Suppressor macrophage treated with lipopolysaccharide for 4 hours (primary cell): Measurements from ENCODE around the gene RNF26.

Experiments
- DNase-seq: peaks from one replicate; pipeline ENCODE4 v3.0.0-alpha.2; 2020

Gene RNF26

DNA sequence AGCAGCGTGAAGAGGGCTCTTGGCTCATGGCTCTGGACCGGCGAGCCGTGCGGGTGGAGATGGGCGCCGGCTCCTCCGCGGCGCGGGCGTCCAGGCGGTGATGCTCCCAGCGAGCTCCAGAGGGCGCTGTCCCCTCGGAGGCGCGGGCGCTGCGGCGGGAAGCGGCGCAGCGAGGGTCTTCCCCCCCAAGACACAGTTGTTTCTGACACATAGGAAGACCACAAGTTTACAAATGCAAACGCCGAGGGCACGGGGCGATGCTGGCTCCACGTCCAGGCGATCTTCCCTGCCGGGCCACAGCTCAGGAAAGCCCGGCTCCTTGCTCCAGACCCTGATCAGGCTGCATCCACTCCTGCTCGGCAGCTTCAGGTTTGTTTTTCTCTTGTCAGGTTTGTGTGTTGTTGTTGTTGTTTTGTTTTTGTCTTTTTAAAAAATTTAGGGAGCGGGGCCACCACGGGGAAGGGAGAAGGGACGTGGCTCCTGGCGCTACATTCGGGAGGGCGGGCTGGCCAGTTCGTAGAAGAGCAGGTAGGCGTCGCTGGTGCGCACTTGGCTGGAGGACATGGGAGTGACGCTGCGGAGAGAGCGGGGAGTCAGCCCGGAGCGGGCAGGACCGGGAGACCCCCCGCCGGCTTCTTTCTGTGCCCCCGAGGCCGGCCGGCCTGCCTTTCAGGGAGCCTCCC is 22.2 kb downstream of the RNF26 start:
- peak; percentile 78 for DNase-seq

GRCh38 chr11:119357074-119357473 is 22.7 kb downstream of the RNF26 start:
- no peak for DNase-seq

DNA sequence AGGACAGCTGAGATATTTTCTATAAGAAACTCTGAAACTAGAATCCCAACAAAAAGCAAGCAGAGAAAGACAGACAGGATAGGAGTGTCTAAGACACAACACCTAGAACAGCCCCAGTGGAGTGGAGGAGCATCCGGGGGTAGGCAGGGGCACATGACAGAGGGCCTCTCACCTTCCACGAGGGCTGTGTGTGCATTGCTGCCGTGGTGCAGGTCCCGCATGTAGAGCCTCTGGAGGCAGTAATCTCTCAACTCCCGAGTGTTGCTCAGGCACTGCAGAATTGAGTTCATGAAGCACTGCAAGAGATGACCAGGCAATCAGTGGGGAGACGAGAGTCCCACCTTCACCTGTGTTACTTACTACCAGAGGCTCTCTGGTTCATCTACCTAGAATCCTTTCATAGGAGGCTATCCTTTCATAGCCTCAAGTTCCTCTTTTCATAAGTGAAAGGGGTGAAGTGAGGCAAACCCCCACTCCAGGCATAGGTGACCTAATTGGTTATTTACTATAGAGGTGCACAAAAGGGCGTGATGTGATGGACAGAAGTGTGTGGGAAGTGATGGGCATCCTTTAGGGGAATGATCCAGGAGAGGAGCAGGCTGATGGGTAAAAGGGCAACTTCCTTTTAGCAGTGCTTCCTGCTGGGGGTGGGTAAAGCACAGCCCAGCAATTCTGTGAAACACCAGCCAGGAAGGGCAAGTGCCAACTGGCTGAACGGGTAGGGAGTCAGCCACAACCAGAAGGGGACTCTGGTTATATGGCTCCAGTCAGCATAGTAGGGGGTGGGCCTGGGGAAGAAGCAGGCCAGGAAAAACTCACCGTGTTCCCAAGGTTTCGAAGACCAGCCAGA is 25.3 kb downstream of the RNF26 start:
- DNase-seq: peak; percentile 61

DNA sequence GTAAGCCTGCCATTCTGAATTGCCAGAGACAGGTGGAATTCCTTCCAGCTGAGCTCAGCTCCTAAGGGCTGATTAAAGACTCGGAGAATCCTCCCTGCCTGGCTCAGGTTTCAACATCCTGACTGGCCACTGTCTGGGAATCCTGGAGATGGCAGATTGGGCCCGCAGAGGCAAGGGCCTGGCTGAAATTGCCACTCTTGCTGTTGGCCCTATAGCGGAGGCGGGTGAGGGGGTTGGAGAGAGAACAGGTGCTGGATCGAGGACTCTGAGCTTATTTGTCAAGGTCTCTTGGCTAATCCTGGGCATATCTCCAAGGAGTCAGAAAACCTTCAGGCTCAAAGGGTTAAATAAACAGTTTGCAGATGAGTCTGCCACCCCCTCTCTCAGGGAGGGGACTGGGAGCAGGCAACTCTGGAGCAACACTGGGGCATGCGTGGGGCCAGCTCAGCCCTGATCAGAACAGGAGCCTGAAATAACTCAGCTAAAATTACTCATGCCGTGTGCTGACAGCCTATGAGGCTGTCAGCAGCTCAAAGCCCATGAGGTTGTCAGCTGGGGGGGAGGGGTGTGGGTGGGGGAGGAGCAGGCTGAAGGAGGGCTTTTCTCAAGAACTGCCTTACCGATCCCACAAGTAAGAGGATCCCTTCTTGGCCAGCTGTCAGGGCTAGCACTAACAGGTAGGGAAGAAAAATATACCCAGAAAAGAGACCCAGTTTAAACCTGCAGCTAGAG is 26.9 kb downstream of the RNF26 start:
- DNase-seq: peak; percentile 88

- peak; percentile 66 for DNase-seq
These were observed 27.8 kb downstream of the RNF26 start for GRCh38 chr11:119361941-119362725.

GRCh38 chr11:119362741-119363080 is 28.4 kb downstream of the RNF26 start:
- DNase-seq: no peak

DNA sequence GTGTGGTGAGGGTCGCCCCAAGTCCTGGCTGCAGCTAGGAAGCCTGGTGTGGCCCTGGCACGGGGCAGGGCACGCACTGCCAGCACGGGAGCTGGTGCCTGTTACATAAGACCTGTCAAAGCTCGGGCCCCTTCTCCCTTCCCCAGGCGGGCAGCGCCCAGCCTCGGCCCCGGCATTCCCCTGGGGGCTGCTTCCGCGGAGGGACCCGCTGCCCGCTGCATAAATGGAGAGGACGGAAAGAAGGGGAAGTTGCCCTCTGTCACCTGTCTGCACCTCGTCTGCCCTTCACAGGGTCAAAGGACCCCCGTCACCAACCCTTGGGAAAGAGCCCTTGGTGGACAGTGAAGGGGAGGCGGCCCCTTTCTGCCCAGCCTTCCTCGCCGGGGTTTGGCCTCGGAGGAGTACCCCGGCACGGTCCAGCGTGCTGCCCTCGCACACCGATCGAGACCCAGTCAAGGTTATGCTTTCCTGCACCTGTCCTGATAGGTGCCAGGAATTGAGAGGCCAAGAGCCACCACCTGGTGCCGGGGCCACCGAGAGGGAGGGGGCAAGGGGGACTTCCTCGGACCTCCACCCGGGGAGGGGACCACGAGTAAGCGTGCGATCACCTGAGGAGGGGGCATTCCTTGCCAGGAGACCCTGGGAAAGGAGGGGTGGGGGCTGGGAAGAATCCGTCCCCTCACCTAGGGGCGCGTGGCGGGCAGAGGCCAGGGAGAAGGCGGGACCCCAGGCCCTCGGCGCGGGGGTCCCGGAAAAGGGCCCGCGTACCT is 28.9 kb downstream of the RNF26 start:
- DNase-seq: no peak

GRCh38 chr11:119363851-119364590 is 29.7 kb downstream of the RNF26 start:
- DNase-seq: peak; percentile 84

- DNase-seq: peak; percentile 60
These were observed 30.8 kb downstream of the RNF26 start for GRCh38 chr11:119365071-119365591.

GRCh38 chr11:119366690-119367620 is 32.6 kb downstream of the RNF26 start:
- peak; percentile 29 for DNase-seq

DNA sequence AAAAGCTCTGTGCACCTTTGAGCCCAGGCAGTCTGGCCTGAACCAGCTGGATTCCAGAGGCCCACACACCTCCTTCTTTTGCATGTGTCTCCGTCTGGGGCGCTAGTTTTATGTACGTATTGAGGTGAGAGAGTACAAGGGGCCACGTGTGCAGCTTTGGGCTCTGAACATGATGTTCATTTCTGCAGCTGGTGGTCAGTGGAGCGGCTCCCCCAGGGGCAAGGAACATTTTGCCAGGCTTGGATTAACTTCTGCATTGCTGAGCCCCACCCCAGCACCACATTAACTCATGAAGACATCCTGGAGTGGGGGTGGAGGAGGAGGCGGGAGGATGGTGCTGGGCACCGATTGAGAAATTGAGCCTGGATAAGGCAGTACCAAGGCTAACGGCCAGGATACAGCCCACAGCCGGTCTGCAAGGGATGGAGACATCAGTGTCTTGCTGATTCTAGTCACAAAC is 33.4 kb downstream of the RNF26 start:
- DNase-seq: peak; percentile 39

DNA sequence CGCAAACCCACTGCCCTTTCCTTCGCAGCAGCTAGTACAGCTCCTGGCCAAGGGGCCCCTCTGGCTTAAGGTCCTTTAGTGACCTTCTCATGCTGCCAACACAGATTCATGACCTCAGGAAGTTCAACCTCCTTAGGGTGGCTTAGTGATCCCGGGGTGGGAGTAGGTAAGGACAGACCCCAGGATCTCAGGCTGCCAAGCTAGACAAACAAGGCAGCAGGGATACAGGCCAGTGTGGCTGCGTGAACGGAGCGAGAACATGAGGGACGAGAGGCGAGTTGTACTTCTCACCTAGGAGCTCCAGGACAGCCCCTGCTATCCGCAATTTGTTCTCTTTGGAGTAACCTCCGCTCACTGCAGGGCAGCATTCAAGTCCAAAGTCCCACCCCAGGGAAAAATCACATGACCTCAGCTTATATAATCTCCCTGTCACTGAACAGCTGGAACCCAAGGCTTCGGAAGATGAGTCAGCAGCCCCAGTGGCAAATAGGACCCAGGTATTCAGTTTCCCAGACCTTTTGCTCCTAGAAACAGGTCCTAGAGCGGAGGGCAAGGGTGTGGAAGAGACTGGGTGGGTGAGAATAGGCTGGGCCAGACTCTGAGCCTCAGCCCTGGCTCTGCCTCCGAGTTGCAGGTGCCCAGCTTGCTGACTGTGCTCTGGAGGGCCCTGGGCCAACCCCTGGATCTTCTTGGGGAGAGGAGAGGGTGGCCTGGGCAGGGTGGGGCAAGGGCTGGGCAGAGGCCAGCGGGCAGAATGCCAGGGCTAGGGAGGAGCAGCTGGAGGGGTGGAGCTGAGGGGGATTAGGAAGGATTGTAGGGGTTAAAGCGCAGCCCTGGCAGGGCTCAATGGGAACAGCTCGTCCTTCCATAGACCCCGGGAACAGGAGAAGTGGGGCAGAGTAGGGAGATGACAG is 34.1 kb downstream of the RNF26 start:
- no peak for DNase-seq

GRCh38 chr11:119369132-119369925 is 35.0 kb downstream of the RNF26 start:
- no peak for DNase-seq

DNA sequence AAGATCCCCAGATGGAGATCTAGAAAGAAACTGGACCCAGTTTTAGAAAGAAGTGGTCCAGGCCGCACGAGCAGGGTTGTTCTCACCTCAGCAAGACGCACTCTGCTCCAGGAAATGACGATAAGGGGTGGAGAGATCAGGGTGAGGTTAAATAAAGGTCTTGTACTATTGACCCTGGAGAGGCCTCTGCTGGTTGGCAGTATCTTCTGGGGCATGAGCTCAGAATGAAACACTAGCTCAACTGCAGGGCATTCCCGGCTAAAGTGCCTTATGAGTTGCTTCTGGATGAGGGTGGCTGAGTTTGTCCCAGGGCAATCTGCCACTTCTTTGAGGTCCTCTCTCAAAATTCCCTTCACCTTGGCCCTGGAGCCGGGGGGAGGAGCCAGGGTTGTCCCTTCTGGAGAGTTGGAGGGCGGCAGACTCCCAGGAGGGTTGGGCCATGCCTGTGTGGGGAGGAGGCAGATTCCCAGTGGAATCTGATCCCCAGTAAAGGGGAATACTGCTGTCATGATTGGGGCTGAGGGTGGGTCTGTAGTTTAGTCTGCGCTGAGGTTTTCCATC is 36.2 kb downstream of the RNF26 start:
- DNase-seq: no peak

DNA sequence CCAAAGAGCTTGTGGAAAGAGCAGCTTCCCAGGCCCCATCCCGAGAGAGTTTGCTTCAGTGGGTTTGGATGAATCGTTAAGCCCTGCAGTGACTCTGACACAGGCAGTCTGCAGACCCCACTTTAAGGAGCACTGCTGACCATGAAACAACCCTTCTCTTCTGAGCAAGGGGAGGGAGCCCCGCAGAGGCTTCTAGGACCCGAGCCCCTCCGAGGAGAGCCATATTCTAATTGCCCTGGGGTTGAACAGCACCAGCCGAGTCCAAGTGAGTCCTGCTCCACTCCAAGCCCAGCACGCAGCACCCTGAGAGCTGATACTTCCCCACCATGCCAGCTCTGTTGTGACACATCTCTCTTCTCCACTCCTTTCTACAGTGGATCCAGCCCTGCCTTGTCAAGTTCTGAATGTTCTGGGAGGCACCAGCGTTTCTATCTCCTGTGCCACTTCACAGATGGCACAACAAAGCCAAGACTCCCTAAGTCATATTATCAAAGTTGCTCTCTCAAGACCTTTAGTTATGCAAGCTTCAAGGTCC is 36.8 kb downstream of the RNF26 start:
- no peak for DNase-seq

- DNase-seq: no peak
These were observed 37.5 kb downstream of the RNF26 start for GRCh38 chr11:119371778-119372182.
